Testis (tissue), 3 donors: ENCODE results near the gene MYCN. TPM values are rescaled to one million over a fixed set of nuclear protein-coding genes. Genes with fewer than 3 reads are reported as not detected.

Source experiments
- DNase-seq: peaks from one replicate; pipeline ENCODE4 v3.0.0-alpha.2; 2019
- H3K27ac ChIP-seq, 2 donors: fragments of 200-600 bp; sonication (generic); one replicate each; pipeline ENCODE4 v1.5.1; 2019
- H3K27me3 ChIP-seq: fragments of 200-600 bp; sonication (generic); one replicate; pipeline ENCODE4 v1.5.1; 2019
- H3K36me3 ChIP-seq: fragments of 200-600 bp; sonication (generic); one replicate; pipeline ENCODE4 v1.5.1; 2017; ENCODE audit warnings: low read depth; ENCODE audit errors: missing control alignments
- H3K4me1 ChIP-seq: fragments of 200-600 bp; sonication (generic); one replicate; pipeline ENCODE4 v1.5.1; 2019
- H3K4me3 ChIP-seq, 2 donors: fragments of 200-600 bp; sonication (generic); one replicate each; pipeline ENCODE4 v1.5.1; 2017 to 2019
- H3K9me3 ChIP-seq: fragments of 200-600 bp; sonication (generic); one replicate; pipeline ENCODE4 v1.5.1; 2017
- POLR2A ChIP-seq: fragments of 450-650 bp; IDR thresholded peaks from one replicate; pipeline ENCODE4 v1.6.1; 2017; ENCODE audit warnings: antibody characterized with exemption, mild to moderate bottlenecking, moderate library complexity
- WGBS, 2 donors: methylation state at CpG; one replicate each; pipeline ENCODE4 v1.1.5; 2018; 5-methylcytosine and 5-hydroxymethylcytosine counted together
- intact Hi-C: fragments of 100-400 bp; cut with DNase I; formaldehyde crosslinking; loops from one replicate; pipeline ENCODE4 v1.15.1; 2023; ENCODE audit warnings: low total_unique reads
- polyA plus RNA-seq: library from polyadenylated mRNA; stranded (reverse); fragments of 350-450 nt; fragmentation: Illumina TruSeq; extraction: RNeasy Lipid Tissue Mini Kit (QIAGEN cat#74804); gene quantifications from one replicate; pipeline ENCODE4 v1.2.3, GENCODE V29; 2014; ENCODE audit warnings: low read depth, low replicate concordance; ENCODE audit not compliant: insufficient read depth
- total RNA-seq, 2 donors: library from RNA; depleted of rRNA; stranded (reverse); fragments of >200 nt; gene quantifications; one replicate each; pipeline ENCODE4 v1.2.3, GENCODE V29; 2016
- TF ChIP-seq, protein P1 (sequence below), 3 experiments: fragments of 450-650 bp in 2 of 3; fragments of 200-600 bp in 1 of 3; sonication (generic) in 1 of 3; IDR thresholded peaks; one replicate each; pipeline ENCODE4 v1.5.1; 2016 to 2019; ENCODE audit warnings: antibody characterized with exemption in 3 of 3, mild to moderate bottlenecking in 2 of 3, moderate library complexity in 1 of 3

The MYCN gene
- total and polyA plus RNA-seq, 3 donors from 2014 or later, result 6.9 to 8.1 (median 6.9) TPM

DNA sequence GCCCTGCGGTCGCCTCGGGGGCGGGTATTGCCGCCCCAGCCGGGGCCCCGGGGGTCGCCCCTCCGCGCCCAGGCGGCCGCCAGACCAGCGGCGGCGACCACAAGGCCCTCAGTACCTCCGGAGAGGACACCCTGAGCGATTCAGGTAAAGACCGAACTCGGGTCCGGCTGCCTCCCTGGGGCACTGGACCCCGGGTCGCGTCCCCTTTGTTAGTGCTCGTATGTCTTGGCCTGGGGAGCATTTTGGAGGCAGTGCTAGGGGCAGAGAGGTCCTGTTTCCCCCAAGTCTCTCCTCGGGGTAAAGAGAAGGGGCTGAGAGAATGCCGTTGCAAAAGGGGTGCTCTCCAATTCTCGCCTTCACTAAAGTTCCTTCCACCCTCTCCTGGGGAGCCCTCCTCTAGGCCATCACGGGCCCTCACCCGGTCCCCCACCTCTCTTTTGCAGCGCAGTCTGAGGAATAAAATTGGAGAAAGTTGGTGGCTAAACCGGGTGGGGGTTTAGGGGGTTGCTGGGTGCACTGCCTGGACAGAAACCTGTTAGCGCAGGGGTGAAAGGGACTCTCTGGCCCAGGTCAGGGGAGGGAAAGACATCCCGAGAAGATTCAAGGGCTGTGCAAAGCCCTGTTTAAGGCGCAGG, 2.5 kb downstream of the MYCN start:
- H3K36me3 ChIP-seq, result no peaks in the 10 kb centered on the region
- peak overlapping the region; percentile 2 to 39 for H3K4me3 ChIP-seq
- TF ChIP-seq, protein P1, sequence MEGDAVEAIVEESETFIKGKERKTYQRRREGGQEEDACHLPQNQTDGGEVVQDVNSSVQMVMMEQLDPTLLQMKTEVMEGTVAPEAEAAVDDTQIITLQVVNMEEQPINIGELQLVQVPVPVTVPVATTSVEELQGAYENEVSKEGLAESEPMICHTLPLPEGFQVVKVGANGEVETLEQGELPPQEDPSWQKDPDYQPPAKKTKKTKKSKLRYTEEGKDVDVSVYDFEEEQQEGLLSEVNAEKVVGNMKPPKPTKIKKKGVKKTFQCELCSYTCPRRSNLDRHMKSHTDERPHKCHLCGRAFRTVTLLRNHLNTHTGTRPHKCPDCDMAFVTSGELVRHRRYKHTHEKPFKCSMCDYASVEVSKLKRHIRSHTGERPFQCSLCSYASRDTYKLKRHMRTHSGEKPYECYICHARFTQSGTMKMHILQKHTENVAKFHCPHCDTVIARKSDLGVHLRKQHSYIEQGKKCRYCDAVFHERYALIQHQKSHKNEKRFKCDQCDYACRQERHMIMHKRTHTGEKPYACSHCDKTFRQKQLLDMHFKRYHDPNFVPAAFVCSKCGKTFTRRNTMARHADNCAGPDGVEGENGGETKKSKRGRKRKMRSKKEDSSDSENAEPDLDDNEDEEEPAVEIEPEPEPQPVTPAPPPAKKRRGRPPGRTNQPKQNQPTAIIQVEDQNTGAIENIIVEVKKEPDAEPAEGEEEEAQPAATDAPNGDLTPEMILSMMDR (IDR thresholded peaks at IDR 0.05), result no peak
- no peak for TF ChIP-seq POLR2A
- H3K27ac ChIP-seq, result no peak overlapping the region
- no peak for DNase-seq
- WGBS, 2 donors, result 13 to 21% methylated on average over 10 to 19 of the region's 34 CpGs
- no peaks in the 10 kb centered on the region for H3K9me3 ChIP-seq
- intact Hi-C loops, result no loop called here
- H3K4me1 ChIP-seq, result peaks cover 40% of the 10 kb centered on the region
- no peaks in the 10 kb centered on the region for H3K27me3 ChIP-seq

DNA sequence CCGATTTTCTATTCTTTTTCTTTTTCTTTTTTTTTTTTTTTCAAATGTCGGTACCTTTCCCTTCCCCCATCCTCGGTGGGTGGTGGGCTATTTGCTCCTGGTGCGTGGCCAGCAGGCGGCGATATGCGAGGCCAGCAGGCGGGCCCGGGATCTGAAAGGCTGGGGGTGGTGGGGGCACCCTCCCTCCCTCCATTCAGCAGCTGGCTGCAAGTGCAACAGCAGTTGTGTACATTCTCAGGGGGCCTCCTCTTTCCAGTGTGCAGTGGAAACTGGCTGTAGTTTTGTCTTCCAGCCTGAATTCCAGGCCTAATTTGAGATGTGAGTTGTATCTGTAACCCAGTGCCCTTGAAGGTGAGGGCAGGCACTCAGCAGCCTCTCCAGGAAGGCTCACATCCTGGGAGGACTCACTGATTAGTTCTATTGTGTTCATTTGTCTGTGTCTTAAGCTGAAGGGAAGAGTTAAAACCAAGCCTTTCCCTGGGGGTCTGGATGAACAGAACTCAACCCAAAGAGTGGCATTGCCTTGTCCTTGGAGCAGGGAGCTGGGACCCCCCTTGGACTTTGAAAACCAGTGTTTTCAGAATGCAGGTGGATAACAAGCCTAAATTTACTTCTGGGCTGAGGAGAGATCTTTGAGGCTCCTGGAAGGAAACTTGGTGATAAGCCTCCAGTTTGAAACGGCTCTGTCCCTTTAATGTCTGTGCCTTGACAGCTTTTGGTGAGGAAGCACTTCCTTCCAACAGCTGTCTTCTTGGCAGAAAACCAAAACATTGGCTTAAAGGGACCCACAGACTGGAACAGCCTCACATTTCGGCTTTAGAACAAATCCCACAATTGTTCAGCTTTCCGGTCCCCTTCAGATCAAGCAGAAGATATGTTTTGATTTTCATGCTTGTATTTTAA, 3.3 kb downstream of the MYCN start:
- Histone ChIP-seq H3K4me1 (peaks cover 40% of the 10 kb centered on the region), H3K27me3 (no peaks in the 10 kb centered on the region), H3K9me3 (no peaks in the 10 kb centered on the region), H3K27ac (no peak overlapping the region), H3K4me3 (peak overlapping the region in 1 of 2 donors; percentile 2), H3K36me3 (no peaks in the 10 kb centered on the region)
- TF ChIP-seq, protein P1 (IDR thresholded peaks at IDR 0.05), result peak in 2 of 3 experiments; percentile 22 to 45
- no peak for TF ChIP-seq POLR2A
- intact Hi-C loops, result no loop called here
- 7 to 12% methylated on average over 12 of the region's 12 CpGs for WGBS, 2 donors
- DNase-seq, result peak; percentile 57

DNA sequence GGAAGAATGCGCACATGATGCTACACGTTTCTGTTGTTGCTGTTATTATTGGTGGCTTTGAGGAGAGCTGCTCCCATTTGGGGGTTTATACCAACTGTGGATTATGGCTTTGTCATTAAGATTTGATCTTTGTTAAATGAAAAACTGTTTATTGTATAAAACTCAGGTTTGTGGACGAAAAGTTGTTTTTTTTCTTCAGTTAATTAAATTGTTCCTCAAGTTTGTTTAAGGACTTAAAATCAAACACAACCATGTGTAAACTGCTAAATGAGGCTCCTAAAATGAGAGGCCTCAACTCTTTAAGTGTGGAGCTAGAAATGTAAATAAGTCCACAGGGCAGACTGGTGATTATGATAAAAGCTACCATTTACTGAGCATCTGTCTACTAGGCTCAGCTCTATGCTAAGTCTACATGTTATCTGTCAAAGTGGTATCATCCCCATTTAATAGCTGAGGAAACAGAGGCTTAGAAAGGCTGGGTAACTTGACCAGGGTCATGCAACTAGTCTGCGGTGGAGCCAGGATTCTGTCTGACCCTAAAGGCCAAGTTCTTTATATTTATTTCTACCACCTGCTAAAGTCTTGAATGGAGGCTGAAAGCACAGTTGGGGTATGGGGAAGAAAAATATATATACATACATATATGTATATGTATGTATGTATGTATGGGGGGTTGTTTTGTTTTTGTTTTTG, 4.1 kb downstream of the MYCN start:
- no peak overlapping the region for H3K27ac ChIP-seq
- TF ChIP-seq, protein P1 (IDR thresholded peaks at IDR 0.05), result no peak
- no peak for TF ChIP-seq POLR2A
- intact Hi-C loops, result no loop called here
- peaks cover 37% of the 10 kb centered on the region for H3K4me1 ChIP-seq
- no peak overlapping the region for H3K4me3 ChIP-seq
- no peaks in the 10 kb centered on the region for H3K36me3 ChIP-seq
- H3K27me3 ChIP-seq, result no peaks in the 10 kb centered on the region
- H3K9me3 ChIP-seq, result no peaks in the 10 kb centered on the region
- no peak for DNase-seq
- WGBS, 2 donors, result 53 to 59% methylated on average over 4 of the region's 4 CpGs

DNA sequence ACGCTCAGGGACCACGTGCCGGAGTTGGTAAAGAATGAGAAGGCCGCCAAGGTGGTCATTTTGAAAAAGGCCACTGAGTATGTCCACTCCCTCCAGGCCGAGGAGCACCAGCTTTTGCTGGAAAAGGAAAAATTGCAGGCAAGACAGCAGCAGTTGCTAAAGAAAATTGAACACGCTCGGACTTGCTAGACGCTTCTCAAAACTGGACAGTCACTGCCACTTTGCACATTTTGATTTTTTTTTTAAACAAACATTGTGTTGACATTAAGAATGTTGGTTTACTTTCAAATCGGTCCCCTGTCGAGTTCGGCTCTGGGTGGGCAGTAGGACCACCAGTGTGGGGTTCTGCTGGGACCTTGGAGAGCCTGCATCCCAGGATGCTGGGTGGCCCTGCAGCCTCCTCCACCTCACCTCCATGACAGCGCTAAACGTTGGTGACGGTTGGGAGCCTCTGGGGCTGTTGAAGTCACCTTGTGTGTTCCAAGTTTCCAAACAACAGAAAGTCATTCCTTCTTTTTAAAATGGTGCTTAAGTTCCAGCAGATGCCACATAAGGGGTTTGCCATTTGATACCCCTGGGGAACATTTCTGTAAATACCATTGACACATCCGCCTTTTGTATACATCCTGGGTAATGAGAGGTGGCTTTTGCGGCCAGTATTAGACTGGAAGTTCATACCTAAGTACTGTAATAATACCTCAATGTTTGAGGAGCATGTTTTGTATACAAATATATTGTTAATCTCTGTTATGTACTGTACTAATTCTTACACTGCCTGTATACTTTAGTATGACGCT, 5.8 kb downstream of the MYCN start:
- TF ChIP-seq, protein P1 (IDR thresholded peaks at IDR 0.05), result no peak
- TF ChIP-seq POLR2A, result no peak
- intact Hi-C loops, result no loop called here
- Histone ChIP-seq H3K9me3 (no peaks in the 10 kb centered on the region), H3K27ac (no peak overlapping the region), H3K4me1 (peaks cover 24% of the 10 kb centered on the region), H3K36me3 (no peaks in the 10 kb centered on the region), H3K4me3 (no peak overlapping the region), H3K27me3 (no peaks in the 10 kb centered on the region)
- 90 to 91% methylated on average over 16 to 17 of the region's 17 CpGs for WGBS, 2 donors
- DNase-seq, result no peak
